GM18907 (cell line): Measurements from ENCODE around the gene RNF227.
"Not testable (repeated sequence)": the region's sequence is repeated elsewhere in the genome, so short reads cannot be mapped to it uniquely, and the experiment has no call there.

ENCODE experiments used
- ATAC-seq: cut with Tn5 transposase; IDR thresholded peaks from one replicate; pipeline ENCODE4 v1.9.1; 2021; ENCODE audit warnings: mild to moderate bottlenecking, moderate library complexity; ENCODE audit not compliant: unreplicated experiment

Gene RNF227

GRCh38 chr17:7864995-7865650 is 51.0 kb downstream of the RNF227 start:
- no peak for ATAC-seq

GRCh38 chr17:7864384-7864783 is 51.7 kb downstream of the RNF227 start:
- not testable (repeated sequence) for ATAC-seq
